Peyer's patch (tissue), 4 donors: Measurements from ENCODE around the gene RET.

Experiments
- POLR2A ChIP-seq, 2 donors: fragments of 450-650 bp; IDR thresholded peaks; one replicate each; pipeline ENCODE4 v1.5.1; 2017; ENCODE audit warnings: antibody characterized with exemption in 2 of 2, mild to moderate bottlenecking in 2 of 2, moderate library complexity in 2 of 2
- TF ChIP-seq, protein P1 (sequence below), 6 experiments: fragments of 450-650 bp in 4 of 6; fragments of 200-600 bp in 2 of 6; sonication (generic) in 1 of 6; IDR thresholded peaks; one replicate each; pipeline ENCODE4 v1.5.1; 2017 to 2019; ENCODE audit warnings: antibody characterized with exemption in 6 of 6, mild to moderate bottlenecking in 3 of 6, moderate library complexity in 1 of 6

DNA sequence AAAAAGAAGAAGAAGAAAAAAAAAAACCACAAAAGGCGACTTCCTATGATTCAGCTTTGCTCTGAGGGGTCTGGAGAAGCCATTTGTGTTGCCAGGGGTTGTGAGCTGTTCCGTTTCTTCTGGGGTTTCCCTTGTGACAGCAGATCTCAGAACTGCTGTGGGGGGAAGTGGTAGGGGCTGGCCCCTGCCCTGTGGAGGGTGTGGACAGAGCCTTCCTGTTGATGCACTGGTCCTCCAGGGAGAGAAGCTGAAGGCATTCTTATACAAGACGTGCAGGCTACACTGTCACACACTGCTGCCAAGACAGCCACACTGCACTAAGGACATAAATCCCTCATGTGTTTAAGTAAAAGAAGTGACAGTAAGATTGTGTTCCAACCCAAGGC is 44.1 kb downstream of the RET start:
- TF ChIP-seq, protein P1, sequence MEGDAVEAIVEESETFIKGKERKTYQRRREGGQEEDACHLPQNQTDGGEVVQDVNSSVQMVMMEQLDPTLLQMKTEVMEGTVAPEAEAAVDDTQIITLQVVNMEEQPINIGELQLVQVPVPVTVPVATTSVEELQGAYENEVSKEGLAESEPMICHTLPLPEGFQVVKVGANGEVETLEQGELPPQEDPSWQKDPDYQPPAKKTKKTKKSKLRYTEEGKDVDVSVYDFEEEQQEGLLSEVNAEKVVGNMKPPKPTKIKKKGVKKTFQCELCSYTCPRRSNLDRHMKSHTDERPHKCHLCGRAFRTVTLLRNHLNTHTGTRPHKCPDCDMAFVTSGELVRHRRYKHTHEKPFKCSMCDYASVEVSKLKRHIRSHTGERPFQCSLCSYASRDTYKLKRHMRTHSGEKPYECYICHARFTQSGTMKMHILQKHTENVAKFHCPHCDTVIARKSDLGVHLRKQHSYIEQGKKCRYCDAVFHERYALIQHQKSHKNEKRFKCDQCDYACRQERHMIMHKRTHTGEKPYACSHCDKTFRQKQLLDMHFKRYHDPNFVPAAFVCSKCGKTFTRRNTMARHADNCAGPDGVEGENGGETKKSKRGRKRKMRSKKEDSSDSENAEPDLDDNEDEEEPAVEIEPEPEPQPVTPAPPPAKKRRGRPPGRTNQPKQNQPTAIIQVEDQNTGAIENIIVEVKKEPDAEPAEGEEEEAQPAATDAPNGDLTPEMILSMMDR (IDR thresholded peaks at IDR 0.05), result no peak
- no peak for TF ChIP-seq POLR2A (IDR thresholded peaks at IDR 0.05)
